Liver (tissue), 9 donors: ENCODE results near the gene NOS1AP. TPM values are rescaled to one million over a fixed set of nuclear protein-coding genes. Genes with fewer than 3 reads are reported as not detected.

Source experiments
- DNase-seq: peaks from one replicate; pipeline ENCODE4 v3.0.0-alpha.2; 2017; ENCODE audit warnings: low spot score
- H3K27ac ChIP-seq, 2 donors: one replicate each; pipeline ENCODE4 v1.7.0; 2013; ENCODE audit warnings: inconsistent platforms in 2 of 2, low read length in 2 of 2, control low read depth in 1 of 2, low read depth in 1 of 2, mild to moderate bottlenecking in 1 of 2
- H3K27me3 ChIP-seq, 4 donors: one replicate each; pipeline versions ENCODE4 v1.6.1 to v1.7.0; 2013; ENCODE audit warnings: low read length in 3 of 4, inconsistent platforms in 1 of 4, mild to moderate bottlenecking in 1 of 4, moderate library complexity in 1 of 4; ENCODE audit not compliant: control insufficient read depth in 4 of 4, insufficient read depth in 4 of 4
- H3K36me3 ChIP-seq, 4 donors: one replicate each; pipeline versions ENCODE4 v1.6.1 to v1.7.0; 2013; ENCODE audit warnings: low read length in 3 of 4, mild to moderate bottlenecking in 3 of 4, low read depth in 1 of 4, moderate library complexity in 1 of 4; ENCODE audit not compliant: control insufficient read depth in 4 of 4, insufficient read depth in 3 of 4
- H3K4me1 ChIP-seq, 4 donors: one replicate each; pipeline versions ENCODE4 v1.6.1 to v1.7.0; 2013; ENCODE audit warnings: low read length in 3 of 4, mild to moderate bottlenecking in 3 of 4, moderate library complexity in 1 of 4; ENCODE audit not compliant: control insufficient read depth in 4 of 4, insufficient read depth in 4 of 4
- H3K4me3 ChIP-seq, 3 donors: one replicate each; pipeline versions ENCODE4 v1.6.1 to v1.7.0; 2013; ENCODE audit warnings: low read length in 3 of 3, control low read depth in 1 of 3, low read depth in 1 of 3, mild to moderate bottlenecking in 1 of 3
- H3K9ac ChIP-seq, 2 donors: one replicate each; pipeline ENCODE4 v1.7.0; 2013; ENCODE audit warnings: low read length in 2 of 2, mild to moderate bottlenecking in 2 of 2, moderate library complexity in 2 of 2, control low read depth in 1 of 2, low read depth in 1 of 2
- H3K9me3 ChIP-seq, 4 donors: one replicate each; pipeline versions ENCODE4 v1.6.1 to v1.7.0; 2013; ENCODE audit warnings: low read length in 3 of 4; ENCODE audit not compliant: control insufficient read depth in 4 of 4
- ATF3 ChIP-seq: IDR thresholded peaks from 2 replicates; pipeline ENCODE4 v1.6.1; 2016; ENCODE audit warnings: antibody characterized with exemption
- EGR1 ChIP-seq, 2 donors: IDR thresholded peaks; 2 replicates each; pipeline ENCODE4 v1.6.1; 2016 to 2018; ENCODE audit warnings: antibody characterized with exemption in 2 of 2, low read depth in 2 of 2
- FOXA1 ChIP-seq: IDR thresholded peaks from 2 replicates; pipeline ENCODE4 v1.6.1; 2016; ENCODE audit warnings: antibody characterized with exemption
- FOXA2 ChIP-seq: IDR thresholded peaks from 2 replicates; pipeline ENCODE4 v1.6.1; 2016; ENCODE audit warnings: antibody characterized with exemption
- GABPA ChIP-seq, 2 donors: IDR thresholded peaks in 1 of 2; conservative IDR thresholded peaks in 1 of 2; 2 replicates each; pipeline ENCODE4 v1.6.1; 2016; ENCODE audit warnings: antibody characterized with exemption in 2 of 2, mild to moderate bottlenecking in 1 of 2, moderate library complexity in 1 of 2
- HNF4A ChIP-seq, 2 donors: conservative IDR thresholded peaks; 2 replicates each; pipeline ENCODE4 v1.6.1; 2016; ENCODE audit warnings: antibody characterized with exemption in 2 of 2, mild to moderate bottlenecking in 2 of 2
- HNF4G ChIP-seq: IDR thresholded peaks from 2 replicates; pipeline ENCODE4 v1.6.1; 2016; ENCODE audit warnings: antibody characterized with exemption
- JUND ChIP-seq, 2 donors: IDR thresholded peaks; 2 replicates each; pipeline ENCODE4 v1.6.1; 2016; ENCODE audit warnings: antibody characterized with exemption in 2 of 2
- NR2F2 ChIP-seq: IDR thresholded peaks from 2 replicates; pipeline ENCODE4 v1.6.1; 2016; ENCODE audit warnings: antibody characterized with exemption
- RAD21 ChIP-seq, 2 donors: IDR thresholded peaks; 2 replicates each; pipeline ENCODE4 v1.6.1; 2016; ENCODE audit warnings: antibody characterized with exemption in 2 of 2, mild to moderate bottlenecking in 2 of 2
- REST ChIP-seq: IDR thresholded peaks from 2 replicates; pipeline ENCODE4 v1.6.1; 2016; ENCODE audit warnings: antibody characterized with exemption, mild to moderate bottlenecking
- RXRA ChIP-seq, 2 donors: IDR thresholded peaks; 2 replicates each; pipeline ENCODE4 v1.6.1; 2017 to 2018; ENCODE audit warnings: antibody characterized with exemption in 2 of 2, mild to moderate bottlenecking in 1 of 2
- SP1 ChIP-seq: IDR thresholded peaks from 2 replicates; pipeline ENCODE4 v1.6.1; 2018; ENCODE audit warnings: antibody characterized with exemption, mild to moderate bottlenecking
- TAF1 ChIP-seq: conservative IDR thresholded peaks from 2 replicates; pipeline ENCODE4 v1.6.1; 2016; ENCODE audit warnings: antibody characterized with exemption, mild to moderate bottlenecking
- YY1 ChIP-seq: IDR thresholded peaks from 2 replicates; pipeline ENCODE4 v1.6.1; 2016; ENCODE audit warnings: antibody characterized with exemption, mild to moderate bottlenecking
- ZBTB33 ChIP-seq: IDR thresholded peaks from 2 replicates; pipeline ENCODE4 v1.6.1; 2016; ENCODE audit warnings: antibody characterized with exemption
- WGBS: extraction: QIAGEN DNeasy Blood & Tissue Kit; methylation state at CpG from one replicate; pipeline ENCODE4 v1.1.7; 2013; 5-methylcytosine and 5-hydroxymethylcytosine counted together
- polyA plus RNA-seq, 2 donors: library from polyadenylated mRNA; stranded (reverse) in 1 of 2; unstranded in 1 of 2; fragments of 200-250 nt in 1 of 2; fragments of >200 nt in 1 of 2; fragmentation: Nextera tagmentation in 1 of 2; extraction: Ambion mirVana in 1 of 2; gene quantifications; one replicate each; pipeline versions ENCODE4 v1.2.1 to v1.2.3, GENCODE V29; 2013 to 2015
- total RNA-seq, 2 donors: library from RNA; depleted of rRNA; stranded (reverse); fragments of >200 nt; gene quantifications; one replicate each; pipeline ENCODE4 v1.2.3, GENCODE V29; 2014
- TF ChIP-seq, protein P1 (sequence below): fragments of 150-350 bp; IDR thresholded peaks from 2 replicates; pipeline ENCODE4 v1.5.1; 2017; ENCODE audit warnings: improper control_type of control experiment, low read depth, low read length; ENCODE audit not compliant: missing input control
- TF ChIP-seq, protein P2 (sequence below): IDR thresholded peaks from 2 replicates; pipeline ENCODE4 v1.6.1; 2016; ENCODE audit warnings: antibody characterized with exemption
- donor health status: healthy.
- donor health status: healthy.
- donor health status: healthy.
- donor health status: healthy.
- donor health status: healthy.

The NOS1AP gene
- total and polyA plus RNA-seq, 4 donors: 1.4 to 13.0 (median 4.5) TPM

DNA sequence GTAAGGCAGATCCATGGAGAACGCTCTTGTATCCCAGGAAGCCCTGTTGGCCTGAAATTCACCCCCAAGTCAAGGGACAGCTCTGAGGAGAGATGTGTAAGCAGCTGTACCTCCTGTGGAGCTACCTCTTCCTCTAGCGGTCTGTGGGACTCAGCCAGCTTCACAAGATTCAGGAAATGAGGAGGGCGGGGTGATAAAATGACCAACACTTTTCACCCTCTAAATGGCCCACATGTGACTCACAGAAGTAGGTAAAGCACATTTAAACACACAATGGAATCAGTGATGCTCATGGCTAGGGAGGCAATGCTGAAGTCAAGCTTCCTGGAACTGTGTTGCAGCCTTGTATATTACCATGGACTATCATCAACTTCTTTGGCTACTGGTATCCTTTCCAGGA, 342.5 kb downstream of the NOS1AP start, which contains the start of gene SH2D1B:
Gene SH2D1B, minus strand, starts transcription at position 135 of the 400 bp plus-strand sequence. Its CDS starts 120 bp downstream, at position 15.
- no peak within 1 kb of the TSS for H3K27ac ChIP-seq
- DNase-seq: no peak
- WGBS: 82% methylated on average over 3 of the region's 3 CpGs
- no peaks in the 10 kb centered on the region for H3K4me1 ChIP-seq
- peaks cover 0 to 6% (median 0%) of the 10 kb centered on the region in 4 donors for H3K27me3 ChIP-seq
- TF ChIP-seq HNF4G (no peak), ATF3 (no peak), EGR1 (IDR thresholded peaks at IDR 0.05; ENCODE audit: low read depth in 2 of 2) (no peak), REST (no peak), YY1 (no peak), RXRA (IDR thresholded peaks at IDR 0.05) (no peak), JUND (IDR thresholded peaks at IDR 0.05) (no peak), HNF4A (conservative IDR thresholded peaks at IDR 0.05) (no peak), NR2F2 (no peak), FOXA1 (no peak)
- H3K4me3 ChIP-seq: no peak within 1 kb of the TSS
- no peak within 1 kb of the TSS for H3K9ac ChIP-seq
- peaks cover 0 to 2% (median under 1%) of the 10 kb centered on the region in 4 donors for H3K9me3 ChIP-seq
- no peaks in the 10 kb centered on the region for H3K36me3 ChIP-seq

GRCh38 chr1:162416215-162416614, 346.7 kb downstream of the NOS1AP start:
- Histone ChIP-seq H3K9me3 (peaks cover 0 to 2% (median under 1%) of the 10 kb centered on the region in 4 donors), H3K27me3 (peaks cover 0 to 6% (median 0%) of the 10 kb centered on the region in 4 donors), H3K9ac (no peak overlapping the region), H3K27ac (no peak overlapping the region), H3K4me1 (no peaks in the 10 kb centered on the region), H3K4me3 (no peak overlapping the region), H3K36me3 (no peaks in the 10 kb centered on the region)
- no peak for DNase-seq
- TF ChIP-seq GABPA (IDR thresholded peaks at IDR 0.05 in 1 of 2, conservative IDR thresholded peaks at IDR 0.05 in 1 of 2) (no peak), RAD21 (IDR thresholded peaks at IDR 0.05) (no peak), FOXA1 (no peak), REST (no peak), NR2F2 (no peak), EGR1 (IDR thresholded peaks at IDR 0.05; ENCODE audit: low read depth in 2 of 2) (no peak), ATF3 (no peak), HNF4G (no peak), FOXA2 (no peak), RXRA (IDR thresholded peaks at IDR 0.05) (no peak), ZBTB33 (no peak), JUND (IDR thresholded peaks at IDR 0.05) (no peak), HNF4A (conservative IDR thresholded peaks at IDR 0.05) (no peak), YY1 (no peak), TAF1 (no peak), SP1 (no peak)
- TF ChIP-seq, protein P1, sequence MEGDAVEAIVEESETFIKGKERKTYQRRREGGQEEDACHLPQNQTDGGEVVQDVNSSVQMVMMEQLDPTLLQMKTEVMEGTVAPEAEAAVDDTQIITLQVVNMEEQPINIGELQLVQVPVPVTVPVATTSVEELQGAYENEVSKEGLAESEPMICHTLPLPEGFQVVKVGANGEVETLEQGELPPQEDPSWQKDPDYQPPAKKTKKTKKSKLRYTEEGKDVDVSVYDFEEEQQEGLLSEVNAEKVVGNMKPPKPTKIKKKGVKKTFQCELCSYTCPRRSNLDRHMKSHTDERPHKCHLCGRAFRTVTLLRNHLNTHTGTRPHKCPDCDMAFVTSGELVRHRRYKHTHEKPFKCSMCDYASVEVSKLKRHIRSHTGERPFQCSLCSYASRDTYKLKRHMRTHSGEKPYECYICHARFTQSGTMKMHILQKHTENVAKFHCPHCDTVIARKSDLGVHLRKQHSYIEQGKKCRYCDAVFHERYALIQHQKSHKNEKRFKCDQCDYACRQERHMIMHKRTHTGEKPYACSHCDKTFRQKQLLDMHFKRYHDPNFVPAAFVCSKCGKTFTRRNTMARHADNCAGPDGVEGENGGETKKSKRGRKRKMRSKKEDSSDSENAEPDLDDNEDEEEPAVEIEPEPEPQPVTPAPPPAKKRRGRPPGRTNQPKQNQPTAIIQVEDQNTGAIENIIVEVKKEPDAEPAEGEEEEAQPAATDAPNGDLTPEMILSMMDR: no peak
- TF ChIP-seq, protein P2, sequence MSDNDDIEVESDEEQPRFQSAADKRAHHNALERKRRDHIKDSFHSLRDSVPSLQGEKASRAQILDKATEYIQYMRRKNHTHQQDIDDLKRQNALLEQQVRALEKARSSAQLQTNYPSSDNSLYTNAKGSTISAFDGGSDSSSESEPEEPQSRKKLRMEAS: no peak
